D341Med (cell line): ENCODE measurements around the gene LARGE1.
"Not testable (repeated sequence)": the region's sequence is repeated elsewhere in the genome, so short reads cannot be mapped to it uniquely, and the experiment has no call there.

Experiments used
- DNase-seq: peaks from one replicate; pipeline ENCODE4 v3.0.0; 2012; ENCODE audit warnings: low spot score

LARGE1 gene

GRCh38 chr22:33415401-33415800 is 504.9 kb downstream of the LARGE1 start:
- DNase-seq = no peak

DNA sequence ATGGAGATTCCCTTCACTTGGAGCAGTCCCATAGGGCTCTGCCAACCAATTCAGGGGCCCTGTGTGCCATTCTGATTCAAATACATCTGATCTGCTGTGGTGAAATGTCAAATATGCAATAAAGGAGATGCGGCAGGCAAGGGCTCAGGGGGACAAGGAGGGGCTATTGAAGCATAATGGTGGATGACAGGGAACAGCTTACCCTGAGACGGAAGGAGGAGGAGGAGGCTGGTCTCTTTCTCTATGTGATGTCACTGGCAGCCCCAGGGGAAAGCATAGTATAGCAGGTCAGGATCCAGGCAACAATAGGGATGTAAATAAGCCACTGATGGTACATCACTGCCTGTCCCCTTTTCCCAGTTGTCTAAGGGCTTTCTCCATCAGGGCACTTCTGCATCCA is 511.2 kb downstream of the LARGE1 start:
- no peak for DNase-seq

DNA sequence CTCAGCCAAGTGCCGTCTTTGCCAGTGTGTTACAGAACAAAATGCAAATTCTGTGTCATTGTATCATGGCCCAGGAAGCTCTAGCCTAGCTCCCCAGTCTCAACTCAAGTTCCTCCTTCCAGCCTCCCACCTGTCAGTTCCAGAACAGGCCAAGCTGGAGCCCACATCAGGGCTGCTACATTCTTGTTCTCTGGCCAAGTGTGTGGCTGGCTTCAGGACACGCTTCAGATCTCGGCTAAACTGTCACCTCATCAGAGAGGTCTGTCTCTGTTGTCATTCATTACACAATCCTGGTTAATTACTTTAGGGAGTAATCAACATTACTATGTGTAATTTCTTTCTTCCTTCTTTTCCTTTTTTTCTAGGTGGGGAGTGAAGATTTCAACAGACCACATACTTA is 515.1 kb downstream of the LARGE1 start:
- DNase-seq = no peak

- DNase-seq = no peak
These were observed 515.6 kb downstream of the LARGE1 start for GRCh38 chr22:33404723-33405122.

GRCh38 chr22:33402325-33402724 is 518.0 kb downstream of the LARGE1 start:
- DNase-seq = no peak

DNA sequence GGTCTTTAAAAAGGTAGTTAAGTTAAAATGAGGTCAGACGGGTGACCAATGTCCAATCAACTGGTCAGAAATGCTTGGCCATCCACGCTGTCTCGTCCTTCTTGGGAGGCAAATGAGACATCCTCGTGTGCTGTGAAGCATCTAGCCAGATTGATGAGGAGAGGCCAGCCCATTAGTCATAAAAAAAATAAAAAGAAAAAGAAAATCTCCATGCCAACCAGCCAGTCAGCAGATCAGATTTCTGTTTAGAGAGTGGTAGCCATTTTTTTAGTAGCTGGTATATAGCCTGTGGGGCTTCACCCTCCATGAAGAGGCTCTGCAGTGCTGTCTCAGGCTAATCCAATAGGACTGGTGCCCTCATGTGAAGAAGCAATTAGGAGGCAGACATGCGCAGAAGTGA is 519.0 kb downstream of the LARGE1 start:
- DNase-seq = no peak

- no peak for DNase-seq
These were observed 519.4 kb downstream of the LARGE1 start for GRCh38 chr22:33400891-33401290.

- DNase-seq = no peak
These were observed 520.0 kb downstream of the LARGE1 start for GRCh38 chr22:33400061-33400840.

GRCh38 chr22:33397381-33397907 is 522.8 kb downstream of the LARGE1 start:
- no peak for DNase-seq

- no peak for DNase-seq
These were observed 526.8 kb downstream of the LARGE1 start for GRCh38 chr22:33393432-33393831.

- DNase-seq = no peak
These were observed 529.0 kb downstream of the LARGE1 start for GRCh38 chr22:33391298-33391697.

- DNase-seq = no peak
These were observed 530.3 kb downstream of the LARGE1 start for GRCh38 chr22:33389936-33390335.

DNA sequence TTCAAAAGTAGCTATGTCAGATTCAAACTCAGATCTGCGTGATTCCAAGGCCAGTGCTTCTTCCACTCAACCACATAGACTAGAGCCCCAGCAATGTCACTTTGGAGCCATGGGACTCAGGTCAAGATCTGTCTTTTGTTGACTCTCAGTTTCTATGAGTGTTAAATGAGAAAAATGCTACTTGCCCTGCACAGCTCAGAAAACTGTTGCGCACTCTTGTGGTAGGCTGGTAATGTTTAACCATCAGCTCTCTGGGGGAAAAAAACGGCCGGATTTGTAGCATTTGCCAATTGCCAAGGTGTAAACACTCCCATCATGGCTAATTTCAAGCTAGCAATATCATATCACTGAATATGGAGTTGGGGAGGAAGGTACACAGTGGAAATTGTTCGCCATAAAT is 534.0 kb downstream of the LARGE1 start:
- DNase-seq = no peak

DNA sequence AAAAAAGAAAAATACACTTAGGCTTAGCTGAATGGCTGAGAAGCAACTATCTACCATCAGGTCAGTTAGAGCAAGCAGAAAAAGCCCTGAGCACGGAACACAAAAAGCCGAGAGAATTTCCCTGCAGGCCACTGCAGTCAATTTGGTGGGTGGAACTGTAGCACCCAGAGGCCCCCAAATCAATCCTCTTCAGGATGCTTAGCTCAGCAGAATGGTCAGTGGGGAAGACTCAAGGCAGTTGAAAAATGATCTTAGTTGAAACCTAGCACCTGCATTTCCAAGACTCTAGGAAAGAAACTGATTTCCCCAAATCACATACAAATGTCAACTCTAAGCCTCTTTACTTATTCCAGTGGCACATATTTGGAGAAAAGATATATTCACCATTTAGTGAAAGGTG is 534.7 kb downstream of the LARGE1 start:
- no peak for DNase-seq

- no peak for DNase-seq
These were observed 537.8 kb downstream of the LARGE1 start for GRCh38 chr22:33382436-33382835.

- DNase-seq = no peak
These were observed 538.5 kb downstream of the LARGE1 start for GRCh38 chr22:33381531-33382406.

- DNase-seq = no peak
These were observed 539.3 kb downstream of the LARGE1 start for GRCh38 chr22:33380789-33381530.

DNA sequence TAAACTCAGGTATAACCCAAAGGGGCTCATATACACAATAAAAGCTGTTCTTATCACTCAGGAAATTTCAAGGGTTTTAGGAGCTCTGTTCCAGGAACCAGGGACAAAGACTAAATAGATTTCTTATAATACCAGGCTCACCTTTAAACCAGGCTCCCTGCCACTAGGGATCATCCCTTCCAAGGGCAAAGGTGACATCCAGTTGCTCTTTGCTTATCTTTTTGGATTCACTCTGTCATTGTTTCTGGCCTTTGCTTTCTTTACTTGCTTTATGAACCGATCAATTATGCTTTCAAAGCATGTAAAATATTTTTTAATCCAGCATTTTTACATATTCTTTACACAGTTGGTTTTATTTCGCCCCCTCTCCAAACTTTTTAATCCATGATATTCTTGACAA is 540.4 kb downstream of the LARGE1 start:
- no peak for DNase-seq

- no peak for DNase-seq
These were observed 547.4 kb downstream of the LARGE1 start for GRCh38 chr22:33372875-33373274.

DNA sequence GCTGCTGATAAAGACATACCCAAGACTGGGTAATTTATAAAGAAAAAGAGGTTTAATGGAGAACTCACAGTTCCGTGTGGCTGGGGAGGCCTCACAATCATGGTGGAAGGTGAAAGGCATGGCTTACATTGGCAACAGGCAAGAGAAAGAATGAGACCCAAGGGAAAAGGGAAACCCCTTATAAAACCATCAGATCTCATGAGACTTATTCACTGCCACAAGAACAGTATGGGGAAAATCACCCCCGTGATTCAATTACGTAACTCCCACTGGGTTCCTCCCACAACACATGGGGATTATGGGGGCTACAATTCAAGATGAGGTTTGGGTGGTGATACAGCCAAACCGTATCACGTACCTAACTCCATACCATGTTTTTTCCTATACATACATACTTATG is 557.0 kb downstream of the LARGE1 start:
- not testable (repeated sequence) for DNase-seq

- no peak for DNase-seq
These were observed 557.6 kb downstream of the LARGE1 start for GRCh38 chr22:33362702-33363101.

DNA sequence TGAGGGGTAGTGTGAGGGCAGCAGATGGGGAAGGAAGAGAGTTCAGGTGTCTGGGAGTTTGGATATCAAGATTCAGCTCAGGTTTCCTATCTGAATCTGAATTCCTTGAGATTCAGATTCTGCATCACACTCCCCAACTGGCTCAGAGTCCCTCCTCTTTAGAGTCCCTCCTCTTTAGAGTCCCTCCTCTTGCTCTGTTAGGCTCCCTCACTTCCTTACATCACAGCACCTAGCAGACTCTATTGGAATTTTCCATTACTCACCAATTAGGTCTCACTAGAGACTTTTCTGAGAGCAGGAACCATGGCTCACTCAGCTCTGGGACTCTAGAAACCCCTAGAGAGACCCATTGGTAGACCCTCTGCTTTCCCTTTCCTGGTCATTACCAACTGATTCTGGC is 558.7 kb downstream of the LARGE1 start:
- no peak for DNase-seq
